Caco-2 (cell line): Measurements from ENCODE around the gene PRDM4. TPM values are rescaled to one million over a fixed set of nuclear protein-coding genes. Genes with fewer than 3 reads are reported as not detected.
"Not testable (repeated sequence)": the region's sequence is repeated elsewhere in the genome, so short reads cannot be mapped to it uniquely, and the experiment has no call there.

Source experiments
- BruUV-seq: library from RNA; stranded (reverse); fragments of 400-500 nt; replicated peaks from 2 replicates; lab custom pipeline; 2021; lab: Mats Ljungman, UMichigan
- CTCF ChIA-PET: fragments of 300-600 bp; sonication (Branson Sonifier 250); formaldehyde crosslinking; loops from one replicate; lab custom pipeline; 2022; ENCODE audit warnings: antibody characterized with exemption; lab: Charles Lee
- POLR2A ChIA-PET: fragments of 300-600 bp; sonication (Branson Sonifier 250); formaldehyde crosslinking; loops from one replicate; lab custom pipeline; 2022; ENCODE audit warnings: antibody characterized with exemption; lab: Charles Lee
- DNase-seq, 2 experiments: peaks; one replicate each; pipeline versions ENCODE4 v3.0.0 to v3.0.0-alpha.2; 2020 to 2022
- H3K27me3 ChIP-seq: replicated peaks from 2 replicates; pipeline ENCODE4 v1.6.0; 2011; ENCODE audit warnings: low read length; ENCODE audit not compliant: control insufficient read depth, insufficient read depth
- H3K36me3 ChIP-seq: 2 replicates; pipeline ENCODE4 v1.5.1; 2011; ENCODE audit warnings: low read length; ENCODE audit not compliant: control insufficient read depth, insufficient read depth
- H3K4me1 ChIP-seq: fragments of 250-450 bp; sonication (Bioruptor Pico); 2 replicates; pipeline ENCODE4 v1.5.1; 2020; ENCODE audit warnings: mild to moderate bottlenecking
- H3K4me3 ChIP-seq: 2 replicates; pipeline ENCODE4 v1.5.1; 2011; ENCODE audit warnings: low read depth, mild to moderate bottlenecking, control low read depth, low read length
- H3K9me3 ChIP-seq: fragments of 250-450 bp; sonication (Bioruptor Pico); 2 replicates; pipeline ENCODE4 v1.5.1; 2020; ENCODE audit warnings: mild to moderate bottlenecking, moderate library complexity
- H3K27ac Mint-ChIP-seq: one replicate; pipeline ENCODE4 v1.8.0; 2022; ENCODE audit warnings: mixed read lengths; ENCODE audit not compliant: unreplicated experiment
- H3K27me3 Mint-ChIP-seq: one replicate; pipeline ENCODE4 v1.8.0; 2022; ENCODE audit warnings: mixed read lengths; ENCODE audit not compliant: insufficient read depth, unreplicated experiment
- H3K36me3 Mint-ChIP-seq: one replicate; pipeline ENCODE4 v1.8.0; 2022; ENCODE audit warnings: mild to moderate bottlenecking, mixed read lengths; ENCODE audit not compliant: insufficient read depth, unreplicated experiment
- H3K4me1 Mint-ChIP-seq: one replicate; pipeline ENCODE4 v1.8.0; 2022; ENCODE audit warnings: low read depth, mixed read lengths; ENCODE audit not compliant: unreplicated experiment
- H3K4me3 Mint-ChIP-seq: one replicate; pipeline ENCODE4 v1.8.0; 2022; ENCODE audit warnings: mild to moderate bottlenecking, moderate library complexity, mixed read lengths; ENCODE audit not compliant: unreplicated experiment
- H3K9me3 Mint-ChIP-seq: one replicate; pipeline ENCODE4 v1.8.0; 2022; ENCODE audit warnings: mixed read lengths; ENCODE audit not compliant: unreplicated experiment
- intact Hi-C: fragments of 100-400 bp; cut with micrococcal nuclease; formaldehyde crosslinking; loops from one replicate; pipeline ENCODE4 v1.10.0; 2022; ENCODE audit not compliant: unreplicated experiment
- total RNA-seq: library from RNA; stranded (reverse); gene quantifications from 2 replicates; pipeline ENCODE4 v1.2.3, GENCODE V29; 2022
- TF ChIP-seq, protein P1 (sequence below), 2 experiments: fragments of 200-600 bp in 1 of 2; IDR thresholded peaks; 1 replicate in 1 of 2; 2 replicates in 1 of 2; pipeline versions ENCODE4 v1.5.1 to v1.8.0; 2011 to 2022; ENCODE audit warnings: antibody characterized with exemption in 1 of 2, control low read depth in 1 of 2, inconsistent platforms in 1 of 2, low read depth in 1 of 2, low read length in 1 of 2, mild to moderate bottlenecking in 1 of 2, moderate library complexity in 1 of 2; ENCODE audit not compliant: insufficient read depth in 1 of 2, severe bottlenecking in 1 of 2, unreplicated experiment in 1 of 2

PRDM4 gene
- total RNA-seq, 1 experiment from 2014 or later: 19.4 TPM

DNA sequence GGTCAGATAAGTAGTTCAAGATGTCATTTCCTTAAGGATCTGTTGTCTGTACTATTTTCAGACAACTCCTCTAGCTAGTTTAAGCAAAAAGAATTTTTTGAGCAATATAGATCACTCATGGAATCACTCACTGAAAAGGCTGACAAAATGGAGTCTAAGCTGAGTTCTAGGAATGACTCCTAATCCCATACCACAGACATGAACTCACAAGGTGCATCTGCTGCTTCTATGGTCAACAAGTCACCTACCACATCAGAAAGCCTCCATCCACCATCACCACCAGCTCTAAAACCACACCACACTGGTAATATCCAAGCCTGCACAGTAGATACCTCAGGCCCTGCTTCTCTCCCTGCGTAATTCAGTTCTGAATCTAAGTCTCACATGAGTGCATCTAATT lies 42.3 kb downstream of the PRDM4 start:
- CTCF ChIA-PET: no interaction called here
- no peaks in the 10 kb centered on the region for H3K9me3 Mint-ChIP-seq
- no peaks in the 10 kb centered on the region for H3K36me3 ChIP-seq
- no peaks in the 10 kb centered on the region for H3K4me1 ChIP-seq
- no peak for DNase-seq
- H3K4me3 Mint-ChIP-seq: no peak overlapping the region
- no peaks in the 10 kb centered on the region for H3K36me3 Mint-ChIP-seq
- H3K4me1 Mint-ChIP-seq: no peaks in the 10 kb centered on the region
- H3K9me3 ChIP-seq: peaks cover 3% of the 10 kb centered on the region; the same call in 1 of the 2 replicates
- H3K27me3 Mint-ChIP-seq: no peaks in the 10 kb centered on the region
- intact Hi-C loops: no loop called here
- H3K4me3 ChIP-seq: no peak overlapping the region
- TF ChIP-seq, protein P1, sequence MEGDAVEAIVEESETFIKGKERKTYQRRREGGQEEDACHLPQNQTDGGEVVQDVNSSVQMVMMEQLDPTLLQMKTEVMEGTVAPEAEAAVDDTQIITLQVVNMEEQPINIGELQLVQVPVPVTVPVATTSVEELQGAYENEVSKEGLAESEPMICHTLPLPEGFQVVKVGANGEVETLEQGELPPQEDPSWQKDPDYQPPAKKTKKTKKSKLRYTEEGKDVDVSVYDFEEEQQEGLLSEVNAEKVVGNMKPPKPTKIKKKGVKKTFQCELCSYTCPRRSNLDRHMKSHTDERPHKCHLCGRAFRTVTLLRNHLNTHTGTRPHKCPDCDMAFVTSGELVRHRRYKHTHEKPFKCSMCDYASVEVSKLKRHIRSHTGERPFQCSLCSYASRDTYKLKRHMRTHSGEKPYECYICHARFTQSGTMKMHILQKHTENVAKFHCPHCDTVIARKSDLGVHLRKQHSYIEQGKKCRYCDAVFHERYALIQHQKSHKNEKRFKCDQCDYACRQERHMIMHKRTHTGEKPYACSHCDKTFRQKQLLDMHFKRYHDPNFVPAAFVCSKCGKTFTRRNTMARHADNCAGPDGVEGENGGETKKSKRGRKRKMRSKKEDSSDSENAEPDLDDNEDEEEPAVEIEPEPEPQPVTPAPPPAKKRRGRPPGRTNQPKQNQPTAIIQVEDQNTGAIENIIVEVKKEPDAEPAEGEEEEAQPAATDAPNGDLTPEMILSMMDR (IDR thresholded peaks at IDR 0.05; ENCODE audit: insufficient read depth in 1 of 2, low read depth in 1 of 2, low read length in 1 of 2, severe bottlenecking in 1 of 2, unreplicated experiment in 1 of 2): no peak
- BruUV-seq: no TSS peak
- H3K27ac Mint-ChIP-seq: no peak overlapping the region
- POLR2A ChIA-PET: no interaction called here
- H3K27me3 ChIP-seq: no peaks in the 10 kb centered on the region

DNA sequence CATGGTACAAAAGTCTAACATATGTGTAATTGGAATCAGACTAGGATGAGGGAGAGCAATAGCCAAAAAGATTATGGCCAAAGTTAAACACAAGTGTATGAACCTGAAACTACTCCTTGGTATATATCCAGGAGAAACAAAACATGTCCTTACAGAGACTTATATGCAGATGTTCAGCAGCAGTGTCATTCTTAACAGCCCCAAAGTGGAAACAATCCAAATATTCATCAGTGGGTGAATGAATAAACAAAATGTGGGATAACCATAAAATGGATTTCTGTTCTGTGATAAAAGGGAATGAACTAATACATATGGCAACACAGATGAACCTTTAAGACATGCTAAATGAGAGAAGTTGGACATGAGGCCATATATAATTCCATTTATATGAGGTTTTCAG lies 45.2 kb downstream of the PRDM4 start:
- Histone ChIP-seq H3K9me3 (peaks cover 3% of the 10 kb centered on the region; the same call in 1 of the 2 replicates), H3K4me1 (no peaks in the 10 kb centered on the region), H3K27me3 (no peaks in the 10 kb centered on the region), H3K4me3 (no peak overlapping the region), H3K36me3 (no peaks in the 10 kb centered on the region)
- Mint-ChIP-seq H3K27ac (no peak overlapping the region), H3K4me3 (no peak overlapping the region), H3K27me3 (no peaks in the 10 kb centered on the region), H3K36me3 (peaks cover 14% of the 10 kb centered on the region), H3K9me3 (no peaks in the 10 kb centered on the region), H3K4me1 (no peaks in the 10 kb centered on the region)
- BruUV-seq: no TSS peak
- intact Hi-C loops: no loop called here
- ChIA-PET POLR2A (no interaction called here), CTCF (no interaction called here)
- TF ChIP-seq, protein P1 (IDR thresholded peaks at IDR 0.05; ENCODE audit: insufficient read depth in 1 of 2, low read depth in 1 of 2, low read length in 1 of 2, severe bottlenecking in 1 of 2, unreplicated experiment in 1 of 2): no peak
- DNase-seq: no peak

DNA sequence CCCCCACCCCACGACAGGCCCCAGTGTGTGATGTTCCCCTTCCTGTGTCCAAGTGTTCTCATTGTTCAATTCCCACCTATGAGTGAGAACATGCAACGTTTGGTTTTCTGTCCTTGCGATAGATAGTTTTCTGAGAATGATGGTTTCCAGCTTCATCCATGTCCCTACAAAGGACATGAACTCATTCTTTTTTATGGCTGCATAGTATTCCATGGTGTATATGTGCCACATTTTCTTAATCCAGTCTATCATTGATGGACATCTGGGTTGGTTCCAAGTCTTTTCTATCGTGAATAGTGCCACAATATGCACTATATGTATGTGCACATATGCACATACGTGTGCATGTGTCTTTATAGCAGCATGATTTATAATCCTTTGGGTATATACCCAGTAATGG lies 55.4 kb downstream of the PRDM4 start:
- H3K4me1 ChIP-seq, BruUV-seq, DNase-seq, POLR2A ChIA-PET, H3K4me3 Mint-ChIP-seq, H3K27ac Mint-ChIP-seq, intact Hi-C loops, H3K36me3 ChIP-seq, H3K9me3 Mint-ChIP-seq, H3K27me3 ChIP-seq, H3K9me3 ChIP-seq, H3K4me1 Mint-ChIP-seq, H3K4me3 ChIP-seq, CTCF ChIA-PET, H3K27me3 Mint-ChIP-seq: not testable (repeated sequence)
- peaks cover 77% of the 10 kb centered on the region for H3K36me3 Mint-ChIP-seq

DNA sequence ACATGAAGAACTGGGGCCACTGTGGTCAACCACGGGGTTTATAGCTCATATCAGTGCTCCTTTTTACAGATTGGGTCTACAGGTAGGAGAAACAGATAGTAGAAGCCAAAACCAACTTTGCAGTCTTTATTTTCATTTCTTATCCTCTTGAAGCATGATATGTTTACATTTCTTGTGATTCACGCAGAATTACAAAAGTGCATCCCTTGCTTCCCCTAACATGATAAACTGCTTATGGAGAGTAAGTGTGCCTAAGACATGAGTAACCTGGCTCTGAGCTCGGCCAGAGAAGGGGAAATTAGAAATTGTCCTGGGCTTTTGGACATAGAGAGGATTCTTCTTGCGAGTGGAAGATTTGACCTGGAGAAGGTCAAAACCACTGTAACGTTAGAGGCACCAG lies 56.9 kb downstream of the PRDM4 start:
- TF ChIP-seq, protein P1 (IDR thresholded peaks at IDR 0.05; ENCODE audit: insufficient read depth in 1 of 2, low read depth in 1 of 2, low read length in 1 of 2, severe bottlenecking in 1 of 2, unreplicated experiment in 1 of 2): no peak
- no TSS peak for BruUV-seq
- H3K36me3 Mint-ChIP-seq: peaks cover 79% of the 10 kb centered on the region
- no peaks in the 10 kb centered on the region for H3K4me1 Mint-ChIP-seq
- Histone ChIP-seq H3K4me3 (no peak overlapping the region), H3K36me3 (no peaks in the 10 kb centered on the region; the same call in 1 of the 2 replicates), H3K4me1 (no peaks in the 10 kb centered on the region), H3K27me3 (no peaks in the 10 kb centered on the region), H3K9me3 (no peaks in the 10 kb centered on the region)
- H3K4me3 Mint-ChIP-seq: no peak overlapping the region
- intact Hi-C loops: no loop called here
- no peak overlapping the region for H3K27ac Mint-ChIP-seq
- no peak for DNase-seq
- ChIA-PET POLR2A (no interaction called here), CTCF (no interaction called here)
- H3K27me3 Mint-ChIP-seq: no peaks in the 10 kb centered on the region
- H3K9me3 Mint-ChIP-seq: no peaks in the 10 kb centered on the region
